Liver (tissue), 2 donors: Measurements from ENCODE around the gene DNAAF8.

Source experiments
- YY1 ChIP-seq: IDR thresholded peaks from 2 replicates; pipeline ENCODE4 v1.6.1; 2016; ENCODE audit warnings: antibody characterized with exemption, mild to moderate bottlenecking
- TF ChIP-seq, protein P1 (sequence below): fragments of 150-350 bp; IDR thresholded peaks from 2 replicates; pipeline ENCODE4 v1.5.1; 2017; ENCODE audit warnings: improper control_type of control experiment, low read depth, low read length; ENCODE audit not compliant: missing input control
- donor health status: healthy.

- TF ChIP-seq, protein P1, sequence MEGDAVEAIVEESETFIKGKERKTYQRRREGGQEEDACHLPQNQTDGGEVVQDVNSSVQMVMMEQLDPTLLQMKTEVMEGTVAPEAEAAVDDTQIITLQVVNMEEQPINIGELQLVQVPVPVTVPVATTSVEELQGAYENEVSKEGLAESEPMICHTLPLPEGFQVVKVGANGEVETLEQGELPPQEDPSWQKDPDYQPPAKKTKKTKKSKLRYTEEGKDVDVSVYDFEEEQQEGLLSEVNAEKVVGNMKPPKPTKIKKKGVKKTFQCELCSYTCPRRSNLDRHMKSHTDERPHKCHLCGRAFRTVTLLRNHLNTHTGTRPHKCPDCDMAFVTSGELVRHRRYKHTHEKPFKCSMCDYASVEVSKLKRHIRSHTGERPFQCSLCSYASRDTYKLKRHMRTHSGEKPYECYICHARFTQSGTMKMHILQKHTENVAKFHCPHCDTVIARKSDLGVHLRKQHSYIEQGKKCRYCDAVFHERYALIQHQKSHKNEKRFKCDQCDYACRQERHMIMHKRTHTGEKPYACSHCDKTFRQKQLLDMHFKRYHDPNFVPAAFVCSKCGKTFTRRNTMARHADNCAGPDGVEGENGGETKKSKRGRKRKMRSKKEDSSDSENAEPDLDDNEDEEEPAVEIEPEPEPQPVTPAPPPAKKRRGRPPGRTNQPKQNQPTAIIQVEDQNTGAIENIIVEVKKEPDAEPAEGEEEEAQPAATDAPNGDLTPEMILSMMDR = no peak
- no peak for TF ChIP-seq YY1
Observed at GRCh38 chr16:4697848-4698291, 36.5 kb upstream of the DNAAF8 start.
